GM15510 (cell line): ENCODE measurements around the gene WDR49.

Source experiments
- POLR2A ChIP-seq: IDR thresholded peaks from 3 replicates; pipeline ENCODE4 v1.6.1; 2011; ENCODE audit warnings: borderline replicate concordance; ENCODE audit not compliant: insufficient read length; ENCODE audit errors: extremely low read depth

WDR49 gene

DNA sequence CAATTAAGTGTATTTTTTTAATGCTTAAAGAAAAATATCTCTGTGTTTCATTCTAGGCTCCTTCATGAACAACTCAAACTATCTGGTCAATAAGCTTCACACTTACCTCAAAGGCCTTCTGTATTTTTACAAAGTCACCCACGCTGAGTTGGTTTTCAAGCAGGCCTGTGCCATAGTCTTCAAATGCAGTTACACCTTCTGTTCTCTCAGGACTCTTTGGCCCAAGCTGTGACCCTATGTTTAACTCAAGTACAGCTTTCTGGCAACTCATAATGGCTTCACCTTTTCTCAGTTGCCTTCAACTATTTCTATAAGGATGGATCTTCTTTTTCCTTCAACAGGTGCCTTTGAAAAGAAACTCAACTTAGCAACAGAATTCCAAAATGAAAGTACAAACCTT, 587 bp downstream of the WDR49 start:
- TF ChIP-seq POLR2A, result no peak

DNA sequence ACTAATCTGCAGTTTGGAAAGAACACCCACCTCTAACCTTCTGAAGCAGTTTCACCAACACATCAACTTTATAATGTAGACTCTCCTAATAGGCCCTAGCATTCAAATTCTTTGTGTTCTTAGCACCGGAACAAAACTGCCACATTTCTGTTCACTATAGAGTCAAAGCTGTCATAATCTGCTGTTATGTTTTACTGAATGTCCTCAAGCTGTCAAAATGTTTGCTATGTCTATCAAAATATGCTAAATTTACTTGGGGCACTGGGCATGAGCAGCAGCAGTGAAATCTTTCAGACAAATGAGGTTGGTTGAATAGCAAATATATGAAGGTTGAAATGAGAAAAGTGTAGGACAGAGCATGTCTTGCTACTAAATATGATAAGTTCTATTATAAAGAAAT, 1.9 kb downstream of the WDR49 start:
- TF ChIP-seq POLR2A, result no peak

DNA sequence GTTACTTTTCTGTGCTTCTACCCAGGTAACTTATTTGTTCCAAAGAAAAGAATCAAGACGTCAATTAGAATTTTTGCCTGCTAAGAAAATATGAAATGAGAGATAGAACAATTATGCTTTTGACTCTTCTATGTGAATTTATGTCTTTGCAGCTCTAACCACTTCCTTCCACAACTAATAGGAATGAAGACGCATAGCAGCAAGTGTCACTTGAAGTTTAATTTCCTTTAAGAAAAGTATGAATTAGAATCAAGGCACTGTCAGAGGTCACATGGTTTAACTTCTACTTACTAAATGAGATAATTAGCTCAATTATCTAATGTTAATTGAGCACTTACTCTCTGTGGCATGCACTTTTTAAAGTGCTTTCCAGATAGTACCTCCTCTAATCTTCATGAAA, 3.3 kb downstream of the WDR49 start:
- no peak for TF ChIP-seq POLR2A

DNA sequence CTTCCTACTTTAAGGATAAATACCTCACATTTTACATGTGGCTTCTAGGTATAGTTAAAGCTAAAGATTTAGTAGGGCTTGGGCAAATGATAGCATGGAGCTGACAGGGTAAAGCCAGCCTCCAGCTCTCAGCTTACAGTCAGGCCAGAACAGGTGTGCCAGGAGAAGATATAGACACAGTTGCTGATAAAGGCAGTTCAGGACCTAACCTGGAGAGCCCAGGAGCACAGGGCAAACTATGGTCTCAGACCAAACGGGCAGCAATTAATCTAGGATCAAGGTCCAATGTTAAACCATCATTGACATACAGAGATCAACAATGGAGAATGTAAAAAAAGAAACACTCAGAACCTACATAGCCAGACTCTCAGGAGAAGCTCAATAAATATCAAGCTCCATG, 4.0 kb downstream of the WDR49 start:
- no peak for TF ChIP-seq POLR2A

DNA sequence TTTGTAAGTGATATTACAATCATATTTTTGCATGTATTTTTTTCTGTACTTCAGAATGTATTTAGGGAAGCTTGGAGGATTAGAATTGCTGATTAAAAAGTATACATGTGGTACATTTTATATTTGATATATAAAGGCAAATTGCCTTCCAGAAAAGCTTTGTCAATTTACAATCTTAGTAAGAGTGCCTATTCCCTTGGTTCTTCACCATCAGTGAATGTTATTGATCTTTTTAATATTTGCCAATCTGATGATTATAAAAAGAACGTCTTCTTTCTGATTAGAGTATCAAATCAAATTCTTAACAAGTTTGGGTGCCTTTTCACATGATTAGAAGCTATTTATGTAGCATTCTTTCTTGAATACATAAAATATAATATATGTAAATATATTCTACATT, 9.1 kb downstream of the WDR49 start:
- TF ChIP-seq POLR2A, result no peak

DNA sequence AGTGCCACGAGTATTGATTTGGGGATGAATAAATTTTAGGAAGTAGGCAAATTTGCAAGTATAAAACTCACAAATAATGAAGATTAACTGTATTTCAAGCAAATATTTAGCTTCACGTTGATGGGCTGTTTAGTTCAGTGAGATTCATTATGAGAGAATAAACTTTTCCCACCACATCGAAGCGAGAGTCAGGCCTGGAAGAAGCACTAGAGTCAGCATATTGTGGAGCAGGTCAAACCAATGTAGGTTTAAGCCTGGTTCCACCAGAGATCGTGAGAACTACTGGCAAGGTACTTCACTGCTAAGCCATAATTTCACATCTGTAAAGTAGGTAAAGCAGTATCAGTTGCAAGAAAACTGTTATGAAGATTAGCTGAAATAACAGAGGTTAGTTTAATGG, 22.3 kb downstream of the WDR49 start:
- TF ChIP-seq POLR2A, result no peak

DNA sequence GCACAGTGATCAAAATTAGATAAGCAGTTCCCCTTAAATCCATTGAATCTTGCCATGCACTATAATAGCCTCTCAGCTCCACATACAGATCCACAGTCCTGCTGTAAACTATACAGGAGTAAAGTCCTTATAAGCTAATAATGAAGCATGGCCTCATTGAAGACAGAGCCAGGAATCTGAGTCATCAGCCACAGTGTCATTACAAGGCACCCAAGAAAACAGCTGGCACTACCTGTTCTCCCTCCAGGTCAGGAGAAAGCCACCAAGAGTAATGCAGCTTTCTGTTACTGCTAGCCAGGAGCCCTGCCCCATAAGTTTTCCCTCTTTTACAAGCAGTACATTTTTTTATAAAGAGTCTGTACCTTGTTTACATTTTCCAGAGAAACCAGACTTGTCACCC, 27.3 kb downstream of the WDR49 start:
- no peak for TF ChIP-seq POLR2A

DNA sequence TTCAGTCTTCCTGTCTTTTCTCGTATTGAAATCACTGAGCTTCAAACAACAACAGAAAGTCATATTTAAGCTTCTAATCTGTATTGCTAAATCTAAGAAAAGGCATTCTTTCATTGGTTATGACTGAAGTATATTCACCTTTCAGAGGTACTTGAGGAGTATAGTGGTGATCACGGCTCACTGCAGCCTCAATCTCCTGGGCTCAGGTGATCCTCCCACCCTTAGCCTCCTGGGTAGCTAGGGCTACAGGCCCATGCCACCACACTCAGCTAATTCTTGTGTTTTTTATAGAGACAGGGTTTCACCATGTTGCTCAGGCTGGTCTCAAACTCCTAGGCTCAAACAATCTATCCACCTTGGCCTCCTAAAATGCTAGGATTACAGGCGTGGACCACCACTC, 38.7 kb downstream of the WDR49 start:
- TF ChIP-seq POLR2A, result no peak

DNA sequence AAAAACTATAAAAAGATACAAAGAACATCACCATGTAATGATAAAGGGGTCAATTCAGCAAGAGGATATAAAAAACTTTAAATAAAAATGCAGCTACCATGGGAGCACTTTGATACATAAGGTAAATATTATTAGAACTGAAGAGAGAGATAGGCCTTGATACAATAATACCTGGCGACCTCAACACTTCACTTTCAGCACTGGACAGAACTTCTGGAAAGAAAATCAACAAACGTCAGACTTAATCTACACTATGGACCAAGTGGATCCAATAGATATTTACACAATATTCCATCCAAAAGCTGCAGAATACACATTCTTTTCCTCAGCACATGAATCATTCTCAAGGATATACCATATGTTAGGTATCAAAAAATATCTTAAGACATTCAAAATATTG, 42.0 kb downstream of the WDR49 start:
- TF ChIP-seq POLR2A, result no peak

DNA sequence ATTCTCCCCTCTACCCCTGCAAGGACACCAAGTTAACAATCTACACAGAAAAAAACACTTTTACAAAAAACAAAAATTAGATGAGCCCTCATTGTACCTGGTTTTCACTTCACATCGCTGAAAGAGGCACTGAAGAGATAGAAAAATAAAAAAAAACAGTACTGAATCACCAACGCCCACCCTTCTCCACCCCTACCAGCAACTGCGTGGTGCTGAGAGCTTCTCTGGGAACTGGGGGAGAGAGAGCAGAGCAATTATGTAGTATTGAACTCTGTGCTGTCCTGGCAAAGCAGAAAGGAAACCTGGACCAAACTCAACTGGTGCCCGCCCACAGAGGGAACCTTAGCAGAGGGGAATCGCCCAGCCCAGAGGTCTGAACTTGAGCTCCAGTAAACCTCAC, 44.6 kb downstream of the WDR49 start:
- no peak for TF ChIP-seq POLR2A

DNA sequence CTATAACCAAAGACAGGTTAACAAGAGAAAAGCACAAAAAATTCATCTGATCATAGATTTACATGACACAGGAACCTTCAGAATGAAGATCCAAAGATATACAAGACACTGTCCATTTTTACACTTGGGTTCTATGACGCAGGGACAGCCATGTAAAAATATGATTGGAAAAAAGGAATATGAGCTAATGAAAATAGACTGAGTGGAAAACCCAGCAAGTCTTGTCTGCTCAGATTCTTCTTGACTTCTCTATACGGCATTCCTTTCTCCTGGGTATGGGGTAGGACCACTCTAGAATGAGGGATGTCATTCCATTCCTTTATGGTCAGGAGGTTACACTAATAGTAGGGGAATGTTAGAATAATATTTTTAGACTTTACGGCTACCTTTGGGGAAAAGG, 46.9 kb downstream of the WDR49 start:
- TF ChIP-seq POLR2A, result no peak

DNA sequence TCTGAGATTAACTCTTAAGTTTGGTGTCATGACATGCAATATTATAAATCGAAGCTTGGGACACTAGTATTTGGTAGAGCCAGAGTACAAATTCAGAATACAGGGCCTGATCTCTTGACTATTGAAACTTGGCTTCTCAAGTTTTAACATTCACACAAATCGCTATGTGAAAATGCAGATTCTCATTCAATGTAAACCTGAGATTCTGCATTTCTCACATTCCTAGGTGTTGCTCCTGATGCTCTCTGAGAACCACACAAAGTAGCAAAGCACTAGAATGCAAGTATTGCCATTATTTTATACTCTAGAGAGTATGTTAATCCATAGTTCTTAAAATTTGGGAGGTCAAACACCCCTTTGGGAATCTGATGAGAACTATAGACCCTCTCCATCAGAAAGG, 47.9 kb downstream of the WDR49 start:
- no peak for TF ChIP-seq POLR2A

DNA sequence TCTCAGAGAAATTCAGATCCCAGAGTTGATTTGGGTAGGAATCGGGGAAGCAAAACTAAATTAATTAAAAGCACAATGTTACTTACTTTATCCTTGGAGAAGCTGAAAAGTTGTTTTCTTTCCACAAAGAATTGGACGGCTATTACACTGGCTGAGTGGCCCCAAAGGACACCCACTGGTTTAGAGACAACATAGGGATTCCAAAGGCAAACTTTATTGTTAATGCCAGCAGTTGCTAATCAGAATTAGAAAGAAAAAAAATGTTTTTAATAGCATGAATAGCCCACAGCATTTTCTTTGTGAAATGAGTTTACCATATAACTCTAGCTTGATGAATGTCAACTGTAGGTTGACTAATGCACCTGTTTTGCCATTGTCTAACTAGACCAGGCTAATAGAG, 51.7 kb downstream of the WDR49 start:
- TF ChIP-seq POLR2A, result no peak

DNA sequence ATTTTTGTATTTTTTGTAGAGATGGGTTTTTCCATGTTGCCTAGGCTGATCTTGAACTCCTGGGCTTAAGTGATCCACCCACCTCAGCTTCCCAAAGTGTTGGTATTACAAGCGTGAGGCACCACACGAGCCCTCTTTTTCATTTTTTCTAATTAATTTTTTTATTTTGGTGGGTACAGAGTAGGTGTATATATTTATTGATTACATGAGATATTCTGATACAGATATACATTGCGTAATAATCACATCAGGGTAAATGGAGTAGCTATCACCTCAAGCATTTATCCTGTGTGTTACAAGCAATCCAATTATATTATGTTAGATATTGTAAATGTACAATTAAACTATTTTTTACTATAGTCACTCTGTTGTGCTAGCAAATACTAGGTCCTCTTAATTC, 66.1 kb downstream of the WDR49 start:
- TF ChIP-seq POLR2A, result no peak

DNA sequence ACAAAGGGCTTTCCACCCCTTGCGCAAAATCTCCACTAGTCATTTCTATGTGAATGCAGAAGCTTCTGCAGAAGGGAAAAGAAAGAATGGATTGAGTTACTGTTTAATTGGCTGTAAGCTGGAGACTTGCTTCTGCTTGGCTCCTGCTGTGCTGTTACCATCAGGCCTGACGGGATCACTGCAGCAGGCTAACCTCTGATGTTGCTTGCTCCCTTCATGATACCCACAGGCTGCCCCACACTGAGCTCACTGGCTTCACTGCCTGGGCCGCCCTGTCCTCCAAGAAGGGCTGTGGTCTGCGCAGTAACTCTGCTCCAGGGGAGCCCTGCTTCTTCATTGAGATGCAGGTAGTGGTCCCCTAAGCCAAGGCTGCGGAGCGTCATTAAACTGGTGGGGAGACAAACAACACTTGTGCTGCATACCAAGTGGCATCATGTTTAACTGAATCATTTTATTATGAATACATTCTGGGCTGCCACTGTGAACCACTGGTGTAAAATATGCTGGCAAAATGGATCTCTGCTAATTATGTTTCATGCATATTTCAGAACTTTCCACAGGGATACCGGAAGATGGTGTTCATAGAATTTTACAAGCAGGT, 78.6 kb downstream of the WDR49 start:
- TF ChIP-seq POLR2A, result no peak

DNA sequence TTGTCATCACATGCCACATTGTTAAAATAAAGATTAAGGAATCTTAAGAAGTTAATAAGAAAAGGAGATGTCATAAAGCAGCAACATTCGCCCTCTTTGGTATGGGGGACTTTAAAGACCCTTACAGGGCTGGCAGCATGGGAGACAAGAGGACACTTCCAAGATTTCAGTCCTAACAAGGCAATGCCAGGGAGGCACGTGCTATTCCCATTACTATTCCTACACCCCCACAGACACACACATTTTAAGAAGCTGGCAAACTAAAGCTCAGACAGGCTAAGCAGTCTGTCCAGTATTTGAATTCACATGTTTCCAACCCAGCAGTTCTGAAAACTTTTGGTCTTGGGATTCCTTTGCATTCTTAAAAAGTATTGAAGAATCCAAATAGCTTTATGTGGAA, 80.8 kb downstream of the WDR49 start:
- TF ChIP-seq POLR2A, result no peak

DNA sequence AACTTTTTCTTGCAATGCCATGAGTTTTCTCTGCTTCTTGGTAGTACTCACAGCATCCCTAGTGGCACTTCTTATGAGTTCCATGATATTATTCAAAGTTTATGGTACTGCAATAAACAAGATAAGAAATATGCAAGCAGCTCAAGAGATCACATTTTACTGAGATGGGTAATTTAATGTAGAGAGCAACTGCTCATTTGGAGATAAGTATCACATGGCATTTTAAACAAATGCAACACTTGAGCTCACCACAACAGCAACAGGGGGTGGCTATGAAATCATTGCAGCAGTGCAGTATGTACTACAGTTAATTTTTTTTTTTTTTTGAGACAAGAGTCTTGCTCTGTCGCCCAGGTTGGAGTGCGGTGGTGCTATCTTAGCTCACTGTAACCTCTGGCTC, 85.1 kb downstream of the WDR49 start:
- no peak for TF ChIP-seq POLR2A
